Activated CD4-positive, alpha-beta T cell treated with anti-CD3 and anti-CD28 coated beads, Interleukin-2, amount 50 U/mL, for 24 hours (primary cell): ENCODE results near the gene PTPRA.
"Not testable (repeated sequence)": the region's sequence is repeated elsewhere in the genome, so short reads cannot be mapped to it uniquely, and the experiment has no call there.

ENCODE experiments used
- DNase-seq, 2 donors: peaks; one replicate each; pipeline ENCODE4 v3.0.0-alpha.2; 2020; ENCODE audit warnings: low read depth in 1 of 2, low spot score in 1 of 2

Gene PTPRA

DNA sequence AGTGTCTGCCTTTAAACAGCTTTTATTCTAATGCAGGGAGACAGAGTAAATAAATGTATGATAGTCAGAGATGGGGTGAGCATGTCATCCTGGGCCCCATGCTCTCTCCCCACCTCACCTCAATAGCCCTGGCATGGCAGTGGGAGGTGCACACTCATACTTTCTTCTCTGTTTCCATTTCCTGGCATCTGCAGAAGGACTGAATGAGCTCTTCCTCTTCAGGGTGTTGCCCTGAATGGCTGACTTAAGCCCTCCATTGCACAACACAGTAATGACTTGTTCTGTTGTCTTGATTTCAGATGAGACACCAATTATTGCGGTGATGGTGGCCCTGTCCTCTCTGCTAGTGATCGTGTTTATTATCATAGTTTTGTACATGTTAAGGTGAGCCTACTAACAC is 113.2 kb downstream of the PTPRA start:
- DNase-seq, result peak; percentile 21 to 32

DNA sequence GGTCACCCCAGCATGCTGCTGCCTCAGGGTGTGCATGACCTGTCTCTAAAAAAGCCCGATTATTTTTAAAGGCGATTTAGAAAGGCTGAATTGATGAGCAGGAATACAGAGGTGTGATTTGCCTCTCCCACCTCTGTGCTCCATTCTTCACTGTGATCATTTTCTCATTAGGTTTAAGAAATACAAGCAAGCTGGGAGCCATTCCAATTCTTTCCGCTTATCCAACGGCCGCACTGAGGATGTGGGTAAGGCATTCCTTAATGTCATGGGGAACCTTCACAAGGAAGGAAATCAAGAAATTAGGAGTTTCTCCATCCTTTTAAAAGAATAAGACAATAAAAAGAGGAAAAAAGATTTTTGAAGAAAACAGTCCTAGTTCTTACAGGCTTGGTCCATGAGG is 114.6 kb downstream of the PTPRA start:
- DNase-seq, result no peak

DNA sequence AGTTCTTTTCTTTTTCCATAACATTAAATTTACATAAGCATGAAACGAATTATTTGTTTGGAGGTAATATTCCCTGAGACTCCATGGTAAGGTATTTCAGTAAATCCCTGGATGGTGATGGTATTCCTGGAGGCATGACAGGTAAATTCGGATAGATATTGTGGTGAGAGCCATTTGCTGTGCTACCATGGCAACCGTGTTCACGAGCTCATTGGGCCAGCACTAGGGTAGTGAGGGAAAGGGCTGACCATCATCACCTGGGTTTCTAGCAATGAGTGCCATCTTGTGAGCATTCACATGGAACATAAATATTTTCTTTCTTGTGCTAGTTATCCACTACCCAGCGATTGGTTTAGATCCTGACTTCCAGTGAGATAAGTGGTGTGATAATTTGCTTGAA is 118.3 kb downstream of the PTPRA start:
- no peak for DNase-seq

DNA sequence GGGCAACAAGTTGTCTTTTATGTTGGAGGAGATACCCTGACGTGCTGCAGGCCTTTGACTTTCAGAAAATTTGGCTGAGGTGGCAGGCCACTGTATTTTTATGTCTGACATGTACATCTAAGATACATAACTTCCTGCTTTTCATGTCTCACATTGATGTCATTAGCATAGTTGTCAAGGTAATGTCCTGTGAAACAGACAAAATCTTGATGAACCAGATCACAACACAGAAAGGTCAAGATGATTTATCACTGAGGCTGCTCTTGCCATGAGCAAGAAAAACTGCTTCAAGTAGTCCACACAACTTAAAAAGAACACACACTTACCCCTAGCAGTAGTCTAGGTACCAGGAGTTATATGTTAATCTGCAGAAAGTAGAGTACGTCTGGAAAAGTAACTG is 120.0 kb downstream of the PTPRA start:
- DNase-seq, result no peak

DNA sequence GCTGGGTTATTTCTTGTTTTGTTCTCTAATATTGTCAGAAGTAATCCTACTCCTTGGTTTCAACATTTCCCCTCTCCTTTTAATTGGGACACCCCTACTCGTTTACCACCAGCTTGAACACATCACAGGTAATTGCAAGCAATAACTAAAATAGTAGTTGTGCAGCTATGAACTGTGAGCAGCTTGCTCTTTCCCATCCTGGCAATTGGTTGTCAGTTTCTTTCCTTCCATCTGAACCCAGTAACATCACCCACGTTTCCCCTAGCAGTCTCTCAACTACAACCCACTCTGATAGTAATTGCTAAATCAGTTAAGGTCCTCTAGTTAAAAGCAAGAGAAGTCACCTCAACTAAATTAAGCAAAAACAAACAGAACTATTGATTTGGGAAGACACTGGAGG is 122.5 kb downstream of the PTPRA start:
- DNase-seq, result no peak

DNA sequence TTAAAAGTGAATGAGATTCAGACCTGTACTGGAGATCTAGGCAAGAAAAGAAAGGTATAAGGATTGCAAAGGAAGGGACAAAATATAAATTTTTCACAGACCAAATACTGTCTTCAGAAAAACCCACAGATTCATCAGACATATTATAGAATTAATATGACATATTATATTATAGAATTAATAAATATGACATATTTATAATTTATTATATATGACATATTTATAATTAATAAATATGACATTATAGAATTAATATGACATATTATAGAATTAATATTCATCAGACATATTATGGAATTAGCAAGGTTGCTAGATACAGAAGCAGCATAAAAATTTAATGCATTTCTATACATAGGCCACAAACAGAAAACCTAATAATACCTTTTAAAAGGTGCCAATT is 125.4 kb downstream of the PTPRA start:
- DNase-seq, result no peak

DNA sequence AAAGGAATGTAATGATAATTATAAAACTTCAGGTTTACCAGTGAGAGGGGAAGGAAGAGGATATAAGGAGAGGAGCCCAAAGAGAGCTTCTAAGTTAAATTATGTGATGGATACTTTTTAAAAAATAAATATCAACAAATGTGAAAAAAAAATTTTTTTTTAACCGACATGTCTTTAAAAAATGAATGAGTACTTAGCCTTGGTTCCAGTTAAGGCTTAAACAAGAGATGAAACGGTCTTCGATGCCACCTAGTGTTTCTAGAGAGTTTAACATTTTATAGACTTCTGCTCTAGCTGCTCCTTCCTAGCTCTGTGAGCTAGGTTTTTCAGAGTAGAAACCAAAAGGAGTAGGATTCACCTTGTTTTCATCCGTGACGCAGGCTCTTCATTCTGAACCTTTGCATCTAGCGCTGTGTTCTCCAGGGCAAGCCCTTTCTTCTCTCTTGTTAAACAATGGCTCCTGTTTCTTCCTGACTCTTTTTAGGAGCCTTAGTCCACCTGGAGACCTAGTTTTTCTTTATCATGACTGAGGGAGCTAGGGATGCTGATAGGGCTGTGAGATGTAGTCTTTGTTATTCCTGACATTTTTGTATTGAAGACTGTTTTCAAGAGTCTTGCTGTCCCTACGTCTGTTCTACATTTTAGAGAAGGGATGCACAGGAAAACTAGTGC is 127.7 kb downstream of the PTPRA start:
- peak in 1 of 2 donors; percentile 19 for DNase-seq

DNA sequence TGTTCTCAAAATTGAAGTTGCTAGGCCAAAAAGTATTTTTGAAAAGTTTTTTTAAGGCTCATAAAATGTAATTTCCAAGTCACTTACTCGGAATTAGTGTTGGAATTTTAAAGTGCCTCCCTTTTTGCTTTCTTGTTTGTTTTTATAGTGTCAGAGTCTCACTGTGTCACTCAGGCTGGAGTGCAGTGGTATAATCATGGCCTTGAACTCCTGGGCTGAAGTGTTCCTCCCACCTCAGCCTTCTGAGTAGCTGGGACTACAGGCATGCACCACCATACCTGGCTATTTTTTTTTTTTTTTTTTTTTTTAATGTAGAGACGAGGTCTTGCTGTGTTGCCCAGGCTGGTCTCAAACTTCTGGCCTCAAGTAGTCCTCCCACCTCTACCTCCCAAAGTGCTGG is 130.1 kb downstream of the PTPRA start:
- DNase-seq, result no peak

DNA sequence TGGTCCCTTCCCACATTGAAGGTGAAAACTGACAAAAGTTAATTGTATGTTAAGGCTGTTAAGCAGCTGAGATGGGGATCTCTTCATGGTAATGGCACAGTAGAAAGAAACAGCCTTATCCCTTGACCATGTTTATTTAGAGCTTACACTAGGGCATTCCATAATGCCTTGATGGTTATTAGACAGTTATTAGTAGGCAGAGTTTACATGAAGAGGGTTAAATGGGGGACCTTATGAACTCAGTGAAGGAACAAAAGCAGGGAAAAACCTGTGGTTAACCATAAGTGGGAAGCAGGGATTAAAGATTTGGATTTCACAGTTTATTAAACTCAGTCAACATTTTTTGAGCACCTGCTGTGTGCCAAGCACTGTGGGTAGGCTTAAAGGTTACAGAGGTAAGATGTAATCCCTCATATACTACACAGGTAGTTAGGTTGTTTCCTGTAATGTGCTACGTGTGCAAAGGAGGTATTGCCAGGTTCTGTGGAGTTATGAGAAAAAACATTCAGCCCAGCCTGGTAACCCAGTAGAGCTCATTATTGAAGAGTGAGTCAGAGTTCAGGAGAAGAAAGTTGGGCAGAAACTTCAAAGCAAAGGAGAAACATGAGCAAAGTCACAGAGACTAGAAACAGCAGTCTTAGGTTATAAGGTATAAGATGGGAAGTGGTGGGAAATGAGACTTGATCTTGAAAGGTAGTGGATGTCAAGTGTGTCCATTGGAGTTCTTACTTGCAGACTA is 137.9 kb downstream of the PTPRA start:
- peak in 1 of 2 donors; percentile 21 for DNase-seq

DNA sequence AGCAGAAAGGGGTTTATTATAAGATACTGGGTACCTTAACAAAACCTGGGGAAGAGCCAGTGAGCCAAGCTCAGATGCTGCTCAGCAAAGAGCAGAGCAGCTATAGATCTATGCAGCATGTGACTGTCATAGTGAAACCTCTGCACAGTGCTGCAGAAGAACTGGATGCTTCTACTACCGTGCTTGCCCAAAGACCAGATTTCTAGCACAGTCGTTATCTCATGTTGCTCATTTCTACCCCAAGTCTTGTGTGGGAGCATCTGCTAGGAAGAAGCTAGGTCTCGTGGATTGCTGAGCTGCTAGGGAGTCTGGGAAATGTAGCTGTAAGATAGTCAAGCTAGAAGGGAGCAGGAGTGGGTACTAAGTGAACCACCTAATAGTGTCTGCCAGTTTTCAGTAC is 138.5 kb downstream of the PTPRA start:
- peak in 1 of 2 donors; percentile 6 for DNase-seq

DNA sequence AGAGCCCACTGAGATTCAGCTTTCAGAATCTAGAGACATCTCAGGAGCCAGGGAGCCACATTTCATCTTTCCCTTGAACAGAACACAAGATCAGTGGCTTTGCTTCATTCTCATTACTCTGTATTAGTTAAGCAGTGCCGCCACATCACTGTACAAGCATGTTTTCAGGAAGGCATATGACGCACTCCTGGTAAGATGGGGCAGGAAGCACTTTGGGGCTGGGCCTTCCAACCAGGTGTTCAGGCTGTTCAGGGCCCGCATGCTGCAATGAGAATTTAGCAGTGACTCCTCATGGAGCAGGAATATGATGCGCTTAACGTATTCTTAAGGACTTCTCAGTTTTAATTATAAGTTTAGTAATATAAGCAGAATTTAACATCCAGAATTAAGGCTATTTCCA is 140.5 kb downstream of the PTPRA start:
- no peak for DNase-seq

DNA sequence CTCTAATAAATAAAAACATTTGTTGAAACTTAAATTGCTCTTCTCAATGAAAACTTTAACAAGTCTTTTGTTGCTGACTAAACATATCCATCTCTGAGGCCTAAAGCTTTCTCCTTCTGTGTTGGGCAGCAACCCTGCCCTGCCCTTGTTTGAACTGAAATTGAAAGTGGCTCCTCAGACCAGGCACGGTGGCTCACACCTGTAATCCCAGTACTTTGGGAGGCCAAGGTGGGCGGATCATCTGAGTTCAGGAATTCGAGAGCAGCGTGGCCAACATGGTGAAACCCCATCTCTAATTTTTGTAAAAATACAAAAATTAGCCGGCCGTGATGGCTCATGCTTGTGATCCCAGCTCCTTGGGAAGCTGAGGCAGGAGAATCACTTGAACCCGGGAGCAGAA is 140.9 kb downstream of the PTPRA start:
- no peak for DNase-seq

DNA sequence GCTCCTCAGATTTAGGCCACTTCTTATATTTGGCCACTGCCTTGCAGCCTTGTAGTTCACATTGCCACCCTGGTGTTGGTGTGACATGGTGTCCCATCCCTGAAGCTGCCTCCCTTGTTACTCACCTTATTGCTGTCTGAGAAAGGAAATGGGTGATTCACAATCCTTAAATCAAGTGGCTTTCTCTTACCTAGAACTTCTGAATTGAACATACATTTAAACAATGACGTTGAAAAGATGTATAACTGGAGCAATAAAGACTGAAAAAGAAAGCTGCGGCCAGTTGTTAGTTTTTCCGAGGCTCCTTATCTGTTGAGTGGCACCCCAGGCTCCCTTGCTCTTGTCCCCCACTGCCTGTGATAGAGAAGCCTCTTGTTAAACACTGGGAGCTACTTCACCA is 141.4 kb downstream of the PTPRA start:
- no peak for DNase-seq

DNA sequence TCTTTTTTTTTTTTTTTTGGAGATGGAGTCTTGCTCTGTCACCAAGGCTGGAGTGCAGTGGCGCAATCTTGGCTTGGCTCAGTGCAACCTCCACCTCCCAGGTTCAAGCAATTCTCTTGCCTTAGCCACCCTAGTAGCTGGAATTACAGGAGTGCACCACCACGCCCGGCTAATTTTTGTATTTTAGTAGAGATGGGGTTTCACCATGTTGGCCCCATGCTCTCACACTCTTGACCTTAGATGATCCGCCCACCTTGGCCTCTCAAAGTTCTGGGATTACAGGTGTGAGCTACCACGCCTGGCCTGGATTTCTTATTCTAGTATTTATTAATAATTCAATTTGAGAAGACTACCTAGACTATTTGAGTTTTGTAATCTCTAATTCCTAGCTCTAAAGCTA is 142.0 kb downstream of the PTPRA start:
- DNase-seq, result not testable (repeated sequence)

DNA sequence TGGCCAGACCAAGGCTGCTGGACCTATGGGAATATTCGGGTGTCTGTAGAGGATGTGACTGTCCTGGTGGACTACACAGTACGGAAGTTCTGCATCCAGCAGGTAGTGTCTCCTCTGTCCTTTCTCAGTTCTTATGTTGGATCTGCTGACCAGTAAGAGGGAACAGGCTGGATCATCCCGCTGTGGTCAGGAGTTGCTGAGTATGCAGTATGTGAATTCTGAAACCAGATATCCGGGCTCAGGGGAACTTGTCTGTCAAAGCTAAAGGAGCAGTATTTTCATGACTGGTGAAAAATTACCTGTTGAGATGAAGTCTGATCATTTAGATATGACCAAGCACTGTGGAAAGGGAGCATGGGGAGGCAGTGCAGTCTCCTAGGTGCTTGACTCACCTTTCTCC is 148.0 kb downstream of the PTPRA start:
- no peak for DNase-seq

DNA sequence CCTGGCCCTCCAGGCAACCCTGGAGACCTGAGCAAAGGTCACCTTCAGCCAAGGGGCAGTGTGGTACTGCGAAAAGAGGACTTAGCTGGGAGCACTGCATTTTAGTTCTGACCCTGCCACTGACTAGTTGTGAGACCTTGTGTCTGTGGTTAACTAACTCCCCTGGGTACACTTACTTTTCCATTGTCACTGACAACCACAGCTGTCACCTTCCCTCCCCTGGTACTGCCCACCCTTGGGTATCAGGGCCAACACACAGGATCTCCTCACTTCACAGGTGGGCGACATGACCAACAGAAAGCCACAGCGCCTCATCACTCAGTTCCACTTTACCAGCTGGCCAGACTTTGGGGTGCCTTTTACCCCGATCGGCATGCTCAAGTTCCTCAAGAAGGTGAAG is 148.5 kb downstream of the PTPRA start:
- no peak for DNase-seq

DNA sequence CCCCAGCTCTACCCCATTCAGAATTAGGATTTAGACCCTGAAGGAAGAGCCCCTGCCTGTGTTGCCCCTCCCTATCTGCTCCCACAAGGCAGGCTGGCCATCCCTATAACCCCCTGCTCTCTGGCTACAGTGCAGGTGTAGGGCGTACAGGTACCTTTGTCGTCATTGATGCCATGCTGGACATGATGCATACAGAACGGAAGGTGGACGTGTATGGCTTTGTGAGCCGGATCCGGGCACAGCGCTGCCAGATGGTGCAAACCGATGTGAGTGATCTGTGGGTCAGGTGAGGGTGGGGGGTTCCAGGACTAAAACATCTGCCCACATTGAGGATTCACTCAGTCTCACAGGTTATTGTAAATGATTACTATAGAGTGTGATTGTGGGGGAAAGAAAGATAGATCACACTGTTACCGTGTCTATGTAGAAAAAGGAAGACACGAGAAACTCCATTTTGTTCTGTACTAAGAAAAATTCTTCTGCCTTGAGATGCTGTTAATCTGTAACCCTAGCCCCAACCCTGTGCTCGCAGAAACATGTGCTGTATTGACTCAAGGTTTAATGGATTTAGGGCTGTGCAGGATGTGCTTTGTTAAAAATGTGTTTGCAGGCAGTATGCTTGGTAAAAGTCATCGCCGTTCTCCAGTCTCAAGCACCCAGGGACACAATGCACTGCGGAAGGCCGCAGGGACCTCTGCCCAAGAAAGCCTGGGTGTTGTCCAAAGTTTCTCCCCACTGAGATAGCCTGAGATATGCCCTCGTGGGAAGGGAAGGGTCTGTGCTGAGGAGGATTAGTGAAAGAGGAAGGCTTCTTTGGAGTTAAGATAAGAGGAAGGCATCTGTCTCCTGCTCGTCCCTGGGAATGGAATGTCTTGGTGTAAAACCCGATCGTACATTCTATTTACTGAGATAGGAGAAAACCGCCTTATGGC is 149.5 kb downstream of the PTPRA start:
- not testable (repeated sequence) for DNase-seq

DNA sequence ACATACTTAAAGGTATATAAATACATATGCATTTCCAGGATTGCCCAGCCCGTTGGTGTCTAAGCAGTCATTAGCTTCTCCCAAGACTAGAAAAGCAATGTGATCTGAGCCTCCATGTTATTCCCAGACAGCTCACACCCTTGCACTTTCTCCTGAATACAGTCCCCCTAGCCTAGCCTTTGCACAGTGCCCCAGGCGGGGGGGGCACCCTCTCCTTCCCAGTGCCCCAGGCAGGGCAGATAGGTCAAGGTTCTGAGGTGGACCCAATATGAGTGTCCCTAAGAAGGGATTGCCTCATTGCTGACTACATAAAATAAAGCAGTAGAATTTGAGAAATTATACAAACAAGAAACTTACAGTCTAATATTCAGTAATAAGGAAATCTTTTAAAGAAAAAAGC is 154.7 kb downstream of the PTPRA start:
- DNase-seq, result no peak

DNA sequence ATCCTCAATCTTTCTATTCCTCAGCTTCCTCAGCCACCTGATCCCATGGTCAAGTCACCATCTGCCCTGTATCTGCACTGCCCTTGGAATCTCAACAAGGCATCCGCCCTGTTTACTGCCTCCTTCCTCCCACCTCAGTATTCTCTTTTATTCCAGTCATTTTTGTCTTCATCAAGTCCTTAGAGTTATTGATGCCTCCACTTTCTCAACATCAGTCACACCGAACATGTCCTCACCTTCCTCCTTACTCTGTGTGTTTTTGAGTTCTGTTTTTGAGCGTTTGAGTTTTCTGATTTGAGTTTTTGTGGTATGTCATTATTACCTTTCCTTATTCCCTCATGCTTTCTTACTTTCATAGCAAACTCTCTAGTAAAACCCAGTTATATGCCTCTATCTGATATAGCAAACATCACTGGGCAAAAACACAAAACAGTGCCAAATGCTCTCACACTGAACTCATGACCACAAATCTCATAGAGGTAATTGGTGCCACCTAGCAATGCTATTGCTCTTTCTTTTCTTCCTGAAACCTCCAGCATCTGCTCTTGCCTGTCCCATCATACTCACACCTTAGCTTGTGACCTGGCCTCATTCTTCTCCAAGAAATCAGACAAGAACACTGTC is 158.4 kb downstream of the PTPRA start:
- DNase-seq, result no peak

DNA sequence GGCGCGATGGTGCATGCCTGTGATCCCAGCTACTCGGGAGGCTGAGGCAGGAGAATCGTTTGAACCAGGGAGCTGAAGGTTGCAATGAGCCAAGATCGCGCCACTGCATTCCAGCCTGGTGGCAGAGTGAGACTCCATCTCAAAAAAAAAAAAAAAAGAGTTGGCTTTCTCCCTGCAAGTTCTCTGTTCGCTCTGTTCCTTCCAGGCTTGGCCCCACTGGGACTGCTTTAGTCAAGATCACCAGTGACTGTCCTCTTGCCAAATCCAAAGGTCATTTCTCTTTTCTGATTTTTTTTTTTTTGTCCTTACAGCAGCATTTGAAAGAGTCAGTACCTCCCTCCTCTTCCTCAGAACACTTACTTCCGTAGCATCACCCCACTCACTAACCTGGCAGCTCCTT is 159.3 kb downstream of the PTPRA start:
- DNase-seq, result no peak

DNA sequence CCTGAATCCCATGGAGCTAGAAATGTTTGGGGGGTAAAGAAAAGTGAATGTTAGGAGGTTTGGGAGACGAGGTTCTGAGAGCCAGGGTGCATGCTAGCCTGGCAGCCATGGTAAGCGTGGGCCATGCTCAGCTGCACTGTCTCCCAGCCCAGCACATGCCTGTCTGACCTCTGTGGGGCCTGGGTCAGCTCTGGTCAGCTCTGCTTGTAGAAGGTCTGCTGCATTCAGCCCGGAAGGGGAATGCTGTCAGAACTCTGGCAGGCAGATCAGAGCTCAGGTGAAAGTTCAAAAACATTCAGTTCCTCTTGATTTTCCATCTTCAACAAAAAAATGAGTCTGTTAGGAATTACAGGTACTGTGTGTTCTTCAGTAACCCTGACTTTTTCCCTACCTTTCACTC is 164.4 kb downstream of the PTPRA start:
- no peak for DNase-seq
